Stomach smooth muscle (tissue), 2 donors: ENCODE data around the gene PAFAH1B1.
"Not testable (repeated sequence)": the region's sequence is repeated elsewhere in the genome, so short reads cannot be mapped to it uniquely, and the experiment has no call there.

Source experiments
- H3K27ac ChIP-seq: one replicate; pipeline ENCODE4 v1.7.0; 2013; ENCODE audit warnings: mild to moderate bottlenecking, low read length, inconsistent platforms
- H3K27me3 ChIP-seq, 2 donors: one replicate each; pipeline ENCODE4 v1.7.0; 2013; ENCODE audit warnings: low read length in 2 of 2; ENCODE audit not compliant: insufficient read depth in 2 of 2, control insufficient read depth in 1 of 2
- H3K36me3 ChIP-seq, 2 donors: one replicate each; pipeline ENCODE4 v1.7.0; 2013; ENCODE audit warnings: low read length in 2 of 2; ENCODE audit not compliant: control insufficient read depth in 2 of 2, insufficient read depth in 2 of 2
- H3K4me1 ChIP-seq: one replicate; pipeline ENCODE4 v1.7.0; 2013; ENCODE audit warnings: low read length; ENCODE audit not compliant: control insufficient read depth, insufficient read depth
- H3K4me3 ChIP-seq, 2 donors: one replicate each; pipeline ENCODE4 v1.7.0; 2013; ENCODE audit warnings: low read length in 2 of 2
- H3K9ac ChIP-seq, 2 donors: one replicate each; pipeline ENCODE4 v1.7.0; 2013; ENCODE audit warnings: low read length in 2 of 2, mild to moderate bottlenecking in 1 of 2
- H3K9me3 ChIP-seq, 2 donors: one replicate each; pipeline ENCODE4 v1.7.0; 2013; ENCODE audit warnings: low read length in 2 of 2; ENCODE audit not compliant: control insufficient read depth in 2 of 2
- donor health status: healthy.
- donor health status: Pancreatic carcinoma.

Gene PAFAH1B1

GRCh38 chr17:2679247-2679646, 85.8 kb downstream of the PAFAH1B1 start:
- H3K4me1 ChIP-seq, H3K9me3 ChIP-seq, H3K27me3 ChIP-seq, H3K4me3 ChIP-seq, H3K27ac ChIP-seq, H3K9ac ChIP-seq: not testable (repeated sequence)
- H3K36me3 ChIP-seq, result peaks cover 33 to 34% of the 10 kb centered on the region in 2 donors

- no peak overlapping the region for H3K9ac ChIP-seq
- peaks cover 8% of the 10 kb centered on the region for H3K4me1 ChIP-seq
- peaks cover 29 to 34% of the 10 kb centered on the region in 2 donors for H3K36me3 ChIP-seq
- H3K27me3 ChIP-seq, result no peaks in the 10 kb centered on the region
- H3K9me3 ChIP-seq, result no peaks in the 10 kb centered on the region
- H3K4me3 ChIP-seq, result no peak overlapping the region
- H3K27ac ChIP-seq, result no peak overlapping the region
Measured at GRCh38 chr17:2680961-2681360, 87.5 kb downstream of the PAFAH1B1 start.

GRCh38 chr17:2681650-2682049, 88.2 kb downstream of the PAFAH1B1 start:
- Histone ChIP-seq H3K9ac (no peak overlapping the region), H3K27ac (no peak overlapping the region), H3K4me1 (peaks cover 13% of the 10 kb centered on the region), H3K9me3 (no peaks in the 10 kb centered on the region), H3K27me3 (no peaks in the 10 kb centered on the region), H3K4me3 (no peak overlapping the region), H3K36me3 (peaks cover 25 to 34% of the 10 kb centered on the region in 2 donors)

GRCh38 chr17:2682176-2682938, 88.9 kb downstream of the PAFAH1B1 start:
- no peak overlapping the region for H3K4me3 ChIP-seq
- peaks cover 22 to 30% of the 10 kb centered on the region in 2 donors for H3K36me3 ChIP-seq
- H3K27me3 ChIP-seq, result no peaks in the 10 kb centered on the region
- peaks cover 20% of the 10 kb centered on the region for H3K4me1 ChIP-seq
- H3K9me3 ChIP-seq, result no peaks in the 10 kb centered on the region
- H3K9ac ChIP-seq, result no peak overlapping the region
- H3K27ac ChIP-seq, result no peak overlapping the region

- Histone ChIP-seq H3K9me3 (no peaks in the 10 kb centered on the region), H3K27me3 (no peaks in the 10 kb centered on the region), H3K27ac (no peak overlapping the region), H3K36me3 (peaks cover 21 to 26% of the 10 kb centered on the region in 2 donors), H3K4me1 (peaks cover 23% of the 10 kb centered on the region), H3K9ac (no peak overlapping the region), H3K4me3 (no peak overlapping the region)
Measured at GRCh38 chr17:2683912-2684311, 90.5 kb downstream of the PAFAH1B1 start.

GRCh38 chr17:2684549-2684948, 91.1 kb downstream of the PAFAH1B1 start:
- peaks cover 23 to 26% of the 10 kb centered on the region in 2 donors for H3K36me3 ChIP-seq
- no peak overlapping the region for H3K9ac ChIP-seq
- H3K27me3 ChIP-seq, result no peaks in the 10 kb centered on the region
- no peak overlapping the region for H3K4me3 ChIP-seq
- no peaks in the 10 kb centered on the region for H3K9me3 ChIP-seq
- H3K27ac ChIP-seq, result no peak overlapping the region
- peaks cover 28% of the 10 kb centered on the region for H3K4me1 ChIP-seq

- no peaks in the 10 kb centered on the region for H3K9me3 ChIP-seq
- H3K27ac ChIP-seq, result peak overlapping the region; percentile 37
- no peaks in the 10 kb centered on the region for H3K27me3 ChIP-seq
- no peak overlapping the region for H3K4me3 ChIP-seq
- H3K9ac ChIP-seq, result no peak overlapping the region
- peaks cover 29% of the 10 kb centered on the region for H3K4me1 ChIP-seq
- H3K36me3 ChIP-seq, result peaks cover 22% of the 10 kb centered on the region in 2 donors
Measured at GRCh38 chr17:2685696-2686095, 92.2 kb downstream of the PAFAH1B1 start.

GRCh38 chr17:2687074-2687418, 93.6 kb downstream of the PAFAH1B1 start:
- Histone ChIP-seq H3K27me3 (no peaks in the 10 kb centered on the region), H3K9me3 (no peaks in the 10 kb centered on the region), H3K36me3 (peaks cover 17 to 18% of the 10 kb centered on the region in 2 donors), H3K9ac (no peak overlapping the region), H3K4me1 (peaks cover 29% of the 10 kb centered on the region), H3K4me3 (peak overlapping the region in 1 of 2 donors; percentile 15), H3K27ac (peak overlapping the region; percentile 37)

GRCh38 chr17:2688351-2689342, 95.2 kb downstream of the PAFAH1B1 start:
- no peaks in the 10 kb centered on the region for H3K27me3 ChIP-seq
- no peak overlapping the region for H3K27ac ChIP-seq
- no peak overlapping the region for H3K4me3 ChIP-seq
- peaks cover 29% of the 10 kb centered on the region for H3K4me1 ChIP-seq
- no peaks in the 10 kb centered on the region for H3K9me3 ChIP-seq
- H3K36me3 ChIP-seq, result peaks cover 12 to 24% of the 10 kb centered on the region in 2 donors
- H3K9ac ChIP-seq, result no peak overlapping the region

- Histone ChIP-seq H3K4me3 (no peak overlapping the region), H3K9ac (no peak overlapping the region), H3K27ac (no peak overlapping the region), H3K36me3 (peaks cover 11 to 21% of the 10 kb centered on the region in 2 donors), H3K9me3 (no peaks in the 10 kb centered on the region), H3K27me3 (no peaks in the 10 kb centered on the region), H3K4me1 (peaks cover 22% of the 10 kb centered on the region)
Measured at GRCh38 chr17:2689411-2690164, 96.1 kb downstream of the PAFAH1B1 start.
